ENCODE data around the gene CLCN1.

The CLCN1 gene

DNA sequence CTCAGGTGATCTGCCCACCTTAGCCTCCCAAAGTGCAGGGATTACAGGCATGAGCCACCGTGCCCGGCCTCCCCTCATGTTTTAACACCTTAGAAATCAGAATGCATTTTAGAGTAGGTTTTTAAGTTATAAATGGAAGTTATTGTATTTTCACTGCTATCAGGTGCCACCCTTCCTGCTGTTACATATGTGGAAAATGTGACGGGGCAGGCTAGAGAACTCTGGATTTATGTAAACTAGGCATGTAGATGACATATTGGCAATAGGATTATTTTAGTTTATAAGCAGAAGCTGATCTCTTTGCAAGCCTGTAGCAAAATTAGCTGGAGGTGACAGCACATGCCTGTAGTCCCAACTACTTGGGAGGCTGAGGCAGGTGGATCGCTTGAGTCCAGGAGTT lies 25.6 kb upstream of the CLCN1 start:
- H3K4me3 ChIP-seq (ENCODE audit: control insufficient read depth, low read depth, low read length), result no peak overlapping the region
- TF ChIP-seq, protein P1, sequence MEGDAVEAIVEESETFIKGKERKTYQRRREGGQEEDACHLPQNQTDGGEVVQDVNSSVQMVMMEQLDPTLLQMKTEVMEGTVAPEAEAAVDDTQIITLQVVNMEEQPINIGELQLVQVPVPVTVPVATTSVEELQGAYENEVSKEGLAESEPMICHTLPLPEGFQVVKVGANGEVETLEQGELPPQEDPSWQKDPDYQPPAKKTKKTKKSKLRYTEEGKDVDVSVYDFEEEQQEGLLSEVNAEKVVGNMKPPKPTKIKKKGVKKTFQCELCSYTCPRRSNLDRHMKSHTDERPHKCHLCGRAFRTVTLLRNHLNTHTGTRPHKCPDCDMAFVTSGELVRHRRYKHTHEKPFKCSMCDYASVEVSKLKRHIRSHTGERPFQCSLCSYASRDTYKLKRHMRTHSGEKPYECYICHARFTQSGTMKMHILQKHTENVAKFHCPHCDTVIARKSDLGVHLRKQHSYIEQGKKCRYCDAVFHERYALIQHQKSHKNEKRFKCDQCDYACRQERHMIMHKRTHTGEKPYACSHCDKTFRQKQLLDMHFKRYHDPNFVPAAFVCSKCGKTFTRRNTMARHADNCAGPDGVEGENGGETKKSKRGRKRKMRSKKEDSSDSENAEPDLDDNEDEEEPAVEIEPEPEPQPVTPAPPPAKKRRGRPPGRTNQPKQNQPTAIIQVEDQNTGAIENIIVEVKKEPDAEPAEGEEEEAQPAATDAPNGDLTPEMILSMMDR (IDR thresholded peaks at IDR 0.05; ENCODE audit: control insufficient read depth, insufficient read depth, low read depth, low read length, missing control alignments), result no peak

DNA sequence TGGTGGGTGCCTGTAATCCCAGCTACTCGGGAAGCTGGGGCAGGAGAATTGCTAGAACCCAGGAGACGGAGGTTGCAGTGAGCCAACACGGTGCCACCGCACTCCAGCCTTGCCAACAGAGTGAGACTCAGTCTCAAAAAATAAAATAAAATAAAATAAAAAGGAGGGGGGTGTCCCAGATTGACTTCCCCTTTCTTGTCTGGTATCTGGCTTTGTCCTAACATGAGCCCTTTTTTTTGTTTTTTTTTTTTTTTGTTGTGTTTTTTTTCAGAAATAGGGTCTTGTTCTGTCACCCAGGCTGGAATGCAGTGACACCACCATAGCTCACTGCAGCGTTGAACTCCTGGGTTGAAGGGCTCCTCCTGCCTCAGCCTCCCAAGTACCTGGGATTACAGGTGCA lies 23.0 kb upstream of the CLCN1 start:
- H3K4me3 ChIP-seq (ENCODE audit: control insufficient read depth, low read depth, low read length), result no peak overlapping the region
- no peak for DNase-seq (ENCODE audit: low read depth)
- TF ChIP-seq, protein P1 (IDR thresholded peaks at IDR 0.05; ENCODE audit: control insufficient read depth, insufficient read depth, low read depth, low read length, missing control alignments), result no peak

More for the DNA sequence above, 25.6 kb upstream of the CLCN1 start:
- DNase-seq (ENCODE audit: low read depth), result no peak

DNA sequence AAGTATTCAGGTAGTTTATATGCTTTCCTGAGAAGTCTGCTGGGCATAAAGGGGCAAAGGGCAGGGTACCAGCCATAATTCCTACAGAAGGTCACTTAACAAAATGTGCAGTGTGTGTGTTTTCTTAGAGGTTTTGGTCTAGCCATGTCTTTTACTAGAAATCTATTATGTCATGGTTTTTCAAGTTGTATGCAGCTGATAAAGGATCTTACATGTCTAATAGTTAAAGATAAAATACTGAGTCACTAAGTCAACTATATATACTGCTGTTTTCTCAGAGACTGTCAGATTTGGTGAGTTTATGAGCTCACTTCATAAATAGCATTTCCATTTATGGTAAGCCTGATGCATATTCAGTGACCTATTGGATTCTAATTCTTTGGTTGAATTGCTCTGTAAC lies 20.0 kb upstream of the CLCN1 start:
- DNase-seq (ENCODE audit: low read depth), result peak; percentile 31
- H3K4me3 ChIP-seq (ENCODE audit: control insufficient read depth, low read depth, low read length), result no peak overlapping the region
- TF ChIP-seq, protein P1 (IDR thresholded peaks at IDR 0.05; ENCODE audit: control insufficient read depth, insufficient read depth, low read depth, low read length, missing control alignments), result no peak

DNA sequence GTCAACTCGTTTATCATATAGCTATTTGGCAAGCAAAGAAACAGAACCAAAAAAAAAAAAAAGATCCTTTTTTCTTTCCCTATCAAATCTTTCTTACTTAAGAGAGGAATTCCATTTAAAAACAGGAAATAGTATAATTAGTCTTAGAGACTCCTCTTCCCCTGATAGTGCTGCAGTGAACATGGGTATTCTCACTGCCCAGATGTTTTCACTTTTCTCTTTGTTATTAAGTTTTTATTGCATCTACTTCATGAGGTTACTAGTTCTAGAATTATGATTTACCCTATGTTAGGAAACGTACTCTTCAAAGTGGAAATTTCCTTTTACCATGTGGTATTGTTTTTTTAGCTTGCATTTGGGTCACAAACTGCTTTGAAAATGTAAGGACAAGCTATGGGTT lies 19.2 kb upstream of the CLCN1 start:
- TF ChIP-seq, protein P1 (IDR thresholded peaks at IDR 0.05; ENCODE audit: control insufficient read depth, insufficient read depth, low read depth, low read length, missing control alignments), result no peak
- peak; percentile 14 for DNase-seq (ENCODE audit: low read depth)
- no peak overlapping the region for H3K4me3 ChIP-seq (ENCODE audit: control insufficient read depth, low read depth, low read length)

DNA sequence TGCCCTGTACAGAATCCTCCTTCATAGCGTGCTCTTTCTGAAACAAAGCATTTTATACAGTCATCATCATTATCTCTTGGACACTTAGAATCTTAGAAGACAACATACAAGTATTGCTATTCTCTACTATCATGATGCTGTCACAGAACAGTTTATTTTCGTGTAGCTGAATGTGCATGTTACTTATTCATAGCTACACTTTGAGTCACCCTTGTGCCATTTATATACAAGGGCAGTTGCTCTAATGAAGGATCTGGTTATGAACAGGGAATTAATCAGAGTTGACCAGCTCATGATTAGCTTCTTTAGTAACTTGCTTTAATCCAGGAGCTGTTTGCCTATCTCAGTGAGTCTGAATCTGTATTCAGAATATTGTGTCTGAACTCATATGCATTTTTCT lies 16.6 kb upstream of the CLCN1 start:
- no peak for DNase-seq (ENCODE audit: low read depth)
- no peak overlapping the region for H3K4me3 ChIP-seq (ENCODE audit: control insufficient read depth, low read depth, low read length)
- TF ChIP-seq, protein P1 (IDR thresholded peaks at IDR 0.05; ENCODE audit: control insufficient read depth, insufficient read depth, low read depth, low read length, missing control alignments), result no peak

DNA sequence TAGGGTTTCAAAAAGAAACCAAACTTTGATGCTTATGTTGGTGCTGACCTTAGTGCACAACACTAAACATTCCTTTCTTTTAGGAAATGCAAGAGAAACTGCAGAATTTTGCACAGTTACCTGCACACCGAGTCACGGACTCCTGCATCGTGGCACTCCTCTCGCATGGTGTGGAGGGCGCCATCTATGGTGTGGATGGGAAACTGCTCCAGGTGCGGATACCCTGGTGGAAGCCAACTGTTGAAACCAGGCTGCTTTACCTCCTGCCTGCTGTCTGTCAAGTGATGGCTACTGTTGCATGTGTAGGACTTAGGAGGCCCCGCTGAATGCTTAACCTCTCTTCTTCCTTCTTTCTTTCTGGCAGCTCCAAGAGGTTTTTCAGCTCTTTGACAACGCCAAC lies 16.1 kb upstream of the CLCN1 start:
- DNase-seq (ENCODE audit: low read depth), result no peak
- H3K4me3 ChIP-seq (ENCODE audit: control insufficient read depth, low read depth, low read length), result no peak overlapping the region
- TF ChIP-seq, protein P1 (IDR thresholded peaks at IDR 0.05; ENCODE audit: control insufficient read depth, insufficient read depth, low read depth, low read length, missing control alignments), result peak; percentile 40
